Left ventricle myocardium inferior (tissue), 1 donor: ENCODE data around the gene APOL4. TPM values are rescaled to one million over a fixed set of nuclear protein-coding genes. Genes with fewer than 3 reads are reported as not detected.
"Not testable (repeated sequence)": the region's sequence is repeated elsewhere in the genome, so short reads cannot be mapped to it uniquely, and the experiment has no call there.

ENCODE experiments used
- DNase-seq: peaks from one replicate; pipeline ENCODE4 v3.0.0-alpha.2; 2020
- H3K27ac ChIP-seq: fragments of 200-600 bp; replicated peaks from 2 replicates; pipeline ENCODE4 v1.8.0; 2021
- H3K27me3 ChIP-seq: fragments of 200-600 bp; 2 replicates; pipeline ENCODE4 v1.8.0; 2021; ENCODE audit warnings: low read depth
- H3K36me3 ChIP-seq: fragments of 200-600 bp; 2 replicates; pipeline ENCODE4 v1.8.0; 2021
- H3K4me1 ChIP-seq: fragments of 200-600 bp; 2 replicates; pipeline ENCODE4 v1.8.0; 2021
- H3K4me3 ChIP-seq: fragments of 200-600 bp; 2 replicates; pipeline ENCODE4 v1.8.0; 2021; ENCODE audit warnings: mild to moderate bottlenecking, moderate library complexity
- H3K9me3 ChIP-seq: fragments of 200-600 bp; replicated peaks from 2 replicates; pipeline ENCODE4 v1.8.0; 2021
- CTCF ChIP-seq: fragments of 200-600 bp; IDR thresholded peaks from 2 replicates; pipeline ENCODE4 v1.8.0; 2021; ENCODE audit warnings: antibody characterized with exemption, mild to moderate bottlenecking, borderline replicate concordance
- intact Hi-C: fragments of 100-400 bp; cut with micrococcal nuclease; formaldehyde crosslinking; loops from one replicate; pipeline ENCODE4 v1.11.0; 2022
- total RNA-seq: library from RNA; stranded (reverse); fragmentation: NEBNext Ultra II Directional; extraction: Animal tissue kit (Norgen Biotek cat#: 25700); gene quantifications from one replicate; pipeline ENCODE4 v1.2.1, GENCODE V29; 2021
- donor health status: DM: no; HTN: yes; CAD: no; lungs with severe emphysema.

APOL4 gene
- total RNA-seq, 1 donor from 2014 or later = 4.7 TPM

- Histone ChIP-seq H3K4me1 (peaks cover 26% of the 10 kb centered on the region), H3K27ac (no peak overlapping the region), H3K4me3 (no peak overlapping the region), H3K9me3 (no peaks in the 10 kb centered on the region), H3K36me3 (no peaks in the 10 kb centered on the region), H3K27me3 (no peaks in the 10 kb centered on the region)
- no peak for DNase-seq
- no peak for TF ChIP-seq CTCF
- intact Hi-C loops = no loop called here
Observed at GRCh38 chr22:36164621-36165020, 37.0 kb downstream of the APOL4 start.

- intact Hi-C loops = no loop called here
- no peak overlapping the region for H3K27ac ChIP-seq
- peaks cover 37% of the 10 kb centered on the region for H3K4me1 ChIP-seq
- no peaks in the 10 kb centered on the region for H3K27me3 ChIP-seq
- no peak for TF ChIP-seq CTCF
- no peaks in the 10 kb centered on the region for H3K9me3 ChIP-seq
- no peak for DNase-seq
- no peaks in the 10 kb centered on the region for H3K36me3 ChIP-seq
- H3K4me3 ChIP-seq = no peak overlapping the region
Observed at GRCh38 chr22:36163497-36163896, 38.1 kb downstream of the APOL4 start.

GRCh38 chr22:36162127-36163034 is 39.2 kb downstream of the APOL4 start:
- H3K4me1 ChIP-seq = peaks cover 48% of the 10 kb centered on the region
- intact Hi-C loops = no loop called here
- no peaks in the 10 kb centered on the region for H3K9me3 ChIP-seq
- peak overlapping the region; percentile 96 for H3K27ac ChIP-seq
- H3K36me3 ChIP-seq = no peaks in the 10 kb centered on the region
- H3K4me3 ChIP-seq = no peak overlapping the region
- H3K27me3 ChIP-seq = no peaks in the 10 kb centered on the region
- no peak for DNase-seq
- TF ChIP-seq CTCF = no peak

GRCh38 chr22:36161793-36162126 is 39.8 kb downstream of the APOL4 start:
- H3K27me3 ChIP-seq, H3K9me3 ChIP-seq, H3K4me3 ChIP-seq, DNase-seq, intact Hi-C loops, H3K36me3 ChIP-seq: not testable (repeated sequence)
- Histone ChIP-seq H3K27ac (peak overlapping the region; percentile 96), H3K4me1 (peaks cover 50% of the 10 kb centered on the region)

GRCh38 chr22:36160499-36160942 is 41.1 kb downstream of the APOL4 start, which contains the start of gene APOL3:
Gene APOL3, minus strand, starts transcription at chr22:36160755. Its CDS starts 11,700 bp downstream, at chr22:36149055.
- peak; percentile 86 for DNase-seq
- Histone ChIP-seq H3K36me3 (no peaks in the 10 kb centered on the region), H3K27me3 (no peaks in the 10 kb centered on the region), H3K9me3 (no peaks in the 10 kb centered on the region), H3K4me3 (peak within 1 kb of the TSS; percentile 71), H3K4me1 (peaks cover 63% of the 10 kb centered on the region), H3K27ac (peak within 1 kb of the TSS; percentile 96)
- intact Hi-C loops = no loop called here
- TF ChIP-seq CTCF = no peak
